Upper lobe of left lung (tissue), 6 donors: ENCODE measurements around the gene KIF4A. TPM values are rescaled to one million over a fixed set of nuclear protein-coding genes. Genes with fewer than 3 reads are reported as not detected.

Source experiments
- ATAC-seq, 2 donors: fragments of 200-7000 bp; cut with Tn5 transposase; one replicate each; pipeline ENCODE4 v1.9.1; 2022; ENCODE audit warnings: mild to moderate bottlenecking in 2 of 2, moderate library complexity in 2 of 2; ENCODE audit not compliant: low FRiP score in 2 of 2
- DNase-seq, 2 donors: peaks; one replicate each; pipeline ENCODE4 v3.0.0-alpha.2; 2019 to 2020
- H3K27ac ChIP-seq, 4 donors: fragments of 200-600 bp; sonication (generic); one replicate each; pipeline ENCODE4 v1.5.1; 2016 to 2019
- H3K27me3 ChIP-seq, 4 donors: fragments of 200-600 bp; sonication (generic); one replicate each; pipeline ENCODE4 v1.5.1; 2017 to 2019
- H3K36me3 ChIP-seq, 4 donors: fragments of 200-600 bp; sonication (generic); one replicate each; pipeline ENCODE4 v1.5.1; 2016 to 2019
- H3K4me1 ChIP-seq, 4 donors: fragments of 200-600 bp; sonication (generic); one replicate each; pipeline ENCODE4 v1.5.1; 2018 to 2019
- H3K4me3 ChIP-seq, 4 donors: fragments of 200-600 bp; sonication (generic); one replicate each; pipeline ENCODE4 v1.5.1; 2017 to 2019; ENCODE audit warnings: mild to moderate bottlenecking in 2 of 4, moderate library complexity in 1 of 4
- H3K9me3 ChIP-seq, 4 donors: fragments of 200-600 bp; sonication (generic); one replicate each; pipeline ENCODE4 v1.5.1; 2018 to 2019
- CTCF ChIP-seq, 6 experiments: fragments of 450-650 bp in 4 of 6; fragments of 200-600 bp in 2 of 6; sonication (generic) in 2 of 6; IDR thresholded peaks; one replicate each; pipeline ENCODE4 v1.5.1; 2016 to 2019; ENCODE audit warnings: antibody characterized with exemption in 6 of 6
- EP300 ChIP-seq, 4 donors: sonication (generic); formaldehyde crosslinking; IDR thresholded peaks; one replicate each; pipeline ENCODE4 v1.5.1; 2017; ENCODE audit warnings: antibody characterized with exemption in 4 of 4, control low read depth in 2 of 4
- POLR2A ChIP-seq, 4 donors: fragments of 450-650 bp; IDR thresholded peaks; one replicate each; pipeline ENCODE4 v1.5.1; 2016 to 2017; ENCODE audit warnings: antibody characterized with exemption in 4 of 4, mild to moderate bottlenecking in 2 of 4
- POLR2AphosphoS5 ChIP-seq, 2 donors: sonication (generic); formaldehyde crosslinking; IDR thresholded peaks; one replicate each; pipeline ENCODE4 v1.5.1; 2017; ENCODE audit warnings: antibody characterized with exemption in 2 of 2
- WGBS, 2 donors: methylation state at CpG; one replicate each; pipeline ENCODE4 v1.1.5; 2017 to 2018; 5-methylcytosine and 5-hydroxymethylcytosine counted together
- total RNA-seq, 6 donors: library from RNA; depleted of rRNA in 4 of 6; stranded (reverse); fragments of >200 nt in 4 of 6; gene quantifications; one replicate each; pipeline versions ENCODE4 v1.1.0 to v1.2.1, GENCODE V29; 2016 to 2021
- donor health status: DM: no; HTN: no; CAD: no; lungs with moderate emphysema.
- donor health status: DM: no; HTN: yes; CAD: no; lungs with severe emphysema.

The KIF4A gene
- total RNA-seq, 6 donors from 2014 or later: under 0.01 to 2.6 (median 0.69) TPM

GRCh38 chrX:70426286-70427278 lies 136.7 kb downstream of the KIF4A start:
- 83 to 86% methylated on average over 6 to 15 of the region's 15 CpGs for whole genome bisulfite sequencing, 2 donors
- Histone ChIP-seq H3K36me3 (no peaks in the 10 kb centered on the region), H3K4me3 (no peak overlapping the region), H3K27ac (no peak overlapping the region), H3K4me1 (no peaks in the 10 kb centered on the region), H3K9me3 (no peaks in the 10 kb centered on the region), H3K27me3 (no peaks in the 10 kb centered on the region)
- ATAC-seq (no peak), DNase-seq (no peak)
- TF ChIP-seq EP300 (IDR thresholded peaks at IDR 0.05): no peak
- no peak for TF ChIP-seq POLR2AphosphoS5 (IDR thresholded peaks at IDR 0.05)
- no peak for TF ChIP-seq POLR2A (IDR thresholded peaks at IDR 0.05)

GRCh38 chrX:70427365-70427764 lies 137.5 kb downstream of the KIF4A start:
- Histone ChIP-seq H3K27me3 (no peaks in the 10 kb centered on the region), H3K36me3 (no peaks in the 10 kb centered on the region), H3K9me3 (no peaks in the 10 kb centered on the region), H3K4me3 (no peak overlapping the region), H3K27ac (no peak overlapping the region), H3K4me1 (no peaks in the 10 kb centered on the region)
- no peak for DNase-seq
- TF ChIP-seq CTCF (IDR thresholded peaks at IDR 0.05): no peak
- TF ChIP-seq POLR2AphosphoS5 (IDR thresholded peaks at IDR 0.05): no peak
- no peak for ATAC-seq
- 58 to 64% methylated on average over 2 of the region's 2 CpGs for WGBS, 2 donors

DNA sequence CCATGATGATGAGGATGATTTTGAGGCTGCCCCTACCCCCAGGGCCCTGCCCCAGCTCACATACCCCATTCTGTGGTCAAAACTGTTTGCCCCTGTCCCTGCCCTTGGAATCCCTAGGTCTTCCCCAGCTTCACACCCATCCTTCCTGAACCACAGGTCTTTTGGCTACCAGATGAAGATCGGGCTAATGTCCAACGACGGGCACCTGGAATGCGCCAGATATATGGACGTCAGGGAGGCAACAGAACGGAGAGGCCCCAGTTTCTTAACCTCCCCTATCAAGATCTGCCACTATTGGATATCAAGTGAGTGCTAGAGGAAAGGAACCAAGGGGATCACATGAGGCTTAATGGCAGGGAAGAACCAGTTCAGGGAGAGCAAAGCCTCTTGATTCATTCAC lies 139.9 kb downstream of the KIF4A start:
- DNase-seq: no peak
- peaks cover 0 to 4% (median 0%) of the 10 kb centered on the region in 4 donors for H3K27me3 ChIP-seq
- H3K4me3 ChIP-seq: no peak overlapping the region
- 72 to 88% methylated on average over 3 to 6 of the region's 6 CpGs for WGBS, 2 donors
- H3K36me3 ChIP-seq: no peaks in the 10 kb centered on the region
- no peaks in the 10 kb centered on the region for H3K9me3 ChIP-seq
- no peak overlapping the region for H3K27ac ChIP-seq
- H3K4me1 ChIP-seq: peaks cover 0 to under 1% (median 0%) of the 10 kb centered on the region in 4 donors
- no peak for ATAC-seq
- TF ChIP-seq CTCF (IDR thresholded peaks at IDR 0.05): no peak
- TF ChIP-seq POLR2AphosphoS5 (IDR thresholded peaks at IDR 0.05): no peak
- TF ChIP-seq EP300 (IDR thresholded peaks at IDR 0.05): no peak
- no peak for TF ChIP-seq POLR2A (IDR thresholded peaks at IDR 0.05)

DNA sequence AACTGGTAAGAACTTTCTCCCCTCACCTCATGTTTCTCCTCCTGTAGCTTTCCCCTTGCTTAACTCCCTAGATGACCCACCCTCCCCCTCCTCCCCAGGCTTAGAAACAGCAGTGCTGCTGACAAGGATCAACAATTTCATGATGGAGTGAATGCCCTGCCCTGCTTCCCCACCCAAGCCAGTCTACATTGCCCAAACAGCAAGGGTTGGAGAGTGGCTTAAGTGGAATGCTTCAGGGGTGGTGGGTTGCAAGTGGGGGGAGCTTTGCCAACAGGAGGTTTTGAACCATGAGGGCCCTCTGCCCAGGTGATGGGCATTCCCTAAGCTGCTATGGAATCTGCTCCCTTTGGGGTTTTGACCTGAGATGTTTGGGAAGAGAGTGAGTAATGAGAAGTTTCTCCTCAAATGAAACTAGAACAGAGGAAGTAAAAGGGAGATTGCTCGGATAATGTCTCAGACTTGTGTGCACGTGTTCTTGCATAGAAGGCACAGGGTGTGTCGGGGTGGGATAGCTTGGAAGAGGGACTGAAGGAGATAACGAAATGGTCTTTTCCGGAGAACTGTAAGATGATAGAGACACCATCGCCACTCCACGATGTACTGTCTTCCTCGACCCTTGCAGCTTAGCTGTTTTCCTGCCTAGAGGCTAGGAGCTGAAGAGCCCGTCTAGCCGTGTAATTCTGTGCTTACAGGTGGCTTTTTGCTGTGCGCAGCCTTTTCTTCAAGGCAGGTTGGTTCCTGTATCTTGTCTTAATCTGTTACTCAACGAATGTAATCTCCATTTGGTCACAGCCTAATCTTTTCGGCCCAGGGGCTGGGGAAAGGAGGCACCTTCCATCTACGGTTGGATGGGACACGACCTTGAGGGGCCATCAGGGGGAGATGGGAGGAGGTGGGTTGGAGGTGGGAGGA lies 143.3 kb downstream of the KIF4A start:
- peak overlapping the region; percentile 34 to 70 (median 62) for H3K4me3 ChIP-seq
- no peaks in the 10 kb centered on the region for H3K9me3 ChIP-seq
- ATAC-seq (no peak), DNase-seq (no peak)
- TF ChIP-seq POLR2AphosphoS5 (IDR thresholded peaks at IDR 0.05) (no peak), EP300 (IDR thresholded peaks at IDR 0.05) (no peak), CTCF (IDR thresholded peaks at IDR 0.05) (no peak), POLR2A (IDR thresholded peaks at IDR 0.05) (no peak)
- no peaks in the 10 kb centered on the region for H3K36me3 ChIP-seq
- WGBS, 2 donors: 64 to 69% methylated on average over 12 to 15 of the region's 15 CpGs
- peak overlapping the region in 2 of 4 donors; percentile 71 to 78 for H3K27ac ChIP-seq
- peaks cover 0 to 9% (median 0%) of the 10 kb centered on the region in 4 donors for H3K27me3 ChIP-seq
- H3K4me1 ChIP-seq: peaks cover 0 to 3% (median 0%) of the 10 kb centered on the region in 4 donors
